ENCODE results near the gene ARFIP2. TPM values are rescaled to one million over a fixed set of nuclear protein-coding genes. Genes with fewer than 3 reads are reported as not detected.

ARFIP2 gene
- polyA plus RNA-seq, 1 of the 3 experiments (the other 2 are of a cell fraction) = 128 TPM

DNA sequence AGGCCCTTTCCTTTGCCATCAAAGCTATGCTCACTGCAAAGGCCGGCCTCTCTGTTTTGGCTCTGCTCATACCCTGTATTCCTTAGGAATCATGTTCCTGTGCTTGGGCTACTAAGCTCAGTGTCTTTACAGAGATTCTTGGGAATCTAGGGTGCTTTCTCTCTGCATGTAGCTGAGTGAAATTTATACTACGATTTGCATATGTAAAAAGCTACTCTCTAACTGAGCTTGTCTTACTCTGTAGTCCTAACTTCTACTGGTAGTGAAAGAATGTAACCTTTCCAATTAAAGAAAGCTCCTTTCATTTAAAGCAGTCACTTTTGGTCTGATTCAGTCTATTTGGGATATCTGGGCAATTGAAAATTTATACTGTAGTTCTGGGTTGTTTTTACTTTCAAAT lies 48.1 kb upstream of the ARFIP2 start:
- Histone ChIP-seq H3K36me3 (replicated peaks in 1 of 2; ENCODE audit: control insufficient read depth in 1 of 2, insufficient read depth in 2 of 2, low read length in 1 of 2) (peaks cover 0 to 18% of the 10 kb centered on the region in 2 experiments), H2AFZ (ENCODE audit: low read depth) (no peak overlapping the region), H3K4me3 (ENCODE audit: low read depth in 2 of 2, low read length in 1 of 2) (no peak overlapping the region), H3K9me3 (no peaks in the 10 kb centered on the region), H3F3A (replicated peaks; ENCODE audit: insufficient read depth) (no peaks in the 10 kb centered on the region), H3K79me2 (ENCODE audit: insufficient read depth) (no peaks in the 10 kb centered on the region), H4K20me1 (ENCODE audit: insufficient read depth) (no peaks in the 10 kb centered on the region), H3K4me1 (ENCODE audit: control insufficient read depth in 1 of 2, insufficient read depth in 2 of 2, low read depth in 1 of 2, low read length in 1 of 2) (no peaks in the 10 kb centered on the region; a peak in 2 of 4 replicates), H3K27ac (ENCODE audit: low read depth in 2 of 2, low read length in 1 of 2) (no peak overlapping the region), H3K4me2 (no peak overlapping the region), H3K9me2 (no peaks in the 10 kb centered on the region), H3K27me3 (ENCODE audit: insufficient read depth) (no peaks in the 10 kb centered on the region), H3K9ac (no peak overlapping the region)
- CTCF ChIA-PET = interaction anchor here (0.9 to 6.0 kb wide), 8 partner anchors 9 to 176 kb away, joined by 3 to 46 read pairs (median 4); partner anchors contain the start of gene MRPL17
- POLR2A ChIA-PET = interaction anchor here (1.0 kb wide), 1 partner anchor 83 kb away, joined by 3 read pairs; the partner anchor contains the start of gene TAF10
- 86% methylated on average over 2 of the region's 2 CpGs for WGBS (ENCODE audit: low lambda C conversion rate)
- no peak for DNase-seq
- TF ChIP-seq, protein P1, sequence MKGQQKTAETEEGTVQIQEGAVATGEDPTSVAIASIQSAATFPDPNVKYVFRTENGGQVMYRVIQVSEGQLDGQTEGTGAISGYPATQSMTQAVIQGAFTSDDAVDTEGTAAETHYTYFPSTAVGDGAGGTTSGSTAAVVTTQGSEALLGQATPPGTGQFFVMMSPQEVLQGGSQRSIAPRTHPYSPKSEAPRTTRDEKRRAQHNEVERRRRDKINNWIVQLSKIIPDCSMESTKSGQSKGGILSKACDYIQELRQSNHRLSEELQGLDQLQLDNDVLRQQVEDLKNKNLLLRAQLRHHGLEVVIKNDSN (IDR thresholded peaks at IDR 0.05; ENCODE audit: borderline replicate concordance, low read depth) = no peak
- TF ChIP-seq JUND (IDR thresholded peaks at IDR 0.05) (no peak), FOXM1 (IDR thresholded peaks at IDR 0.05; ENCODE audit: low read depth) (no peak), GABPA (IDR thresholded peaks at IDR 0.05; ENCODE audit: low read depth) (no peak), SMC3 (IDR thresholded peaks at IDR 0.05; ENCODE audit: low read depth, low read length) (no peak), RAD21 (IDR thresholded peaks at IDR 0.05; ENCODE audit: low read length) (no peak), CHD2 (IDR thresholded peaks at IDR 0.05; ENCODE audit: low read length, partially characterized antibody) (no peak), POLR2AphosphoS5 (IDR thresholded peaks at IDR 0.05; ENCODE audit: low read depth, low read length) (no peak), MEF2A (IDR thresholded peaks at IDR 0.05; ENCODE audit: borderline replicate concordance, low read depth) (no peak), MXI1 (IDR thresholded peaks at IDR 0.05; ENCODE audit: low read depth, low read length) (no peak), FOXJ3 (CRISPR knock-in tag; IDR thresholded peaks at IDR 0.05) (no peak), SIN3A (IDR thresholded peaks at IDR 0.05; ENCODE audit: borderline replicate concordance, low read depth, low read length) (no peak), NFIC (IDR thresholded peaks at IDR 0.05; ENCODE audit: borderline replicate concordance) (no peak), YY1 (IDR thresholded peaks at IDR 0.05; ENCODE audit: low read depth) (no peak), MAX (IDR thresholded peaks at IDR 0.05; ENCODE audit: low read depth) (no peak), TAF1 (IDR thresholded peaks at IDR 0.05; ENCODE audit: borderline replicate concordance, low read depth, low read length) (no peak), RXRA (IDR thresholded peaks at IDR 0.05; ENCODE audit: borderline replicate concordance, low read depth) (no peak)
- TF ChIP-seq, protein P2, sequence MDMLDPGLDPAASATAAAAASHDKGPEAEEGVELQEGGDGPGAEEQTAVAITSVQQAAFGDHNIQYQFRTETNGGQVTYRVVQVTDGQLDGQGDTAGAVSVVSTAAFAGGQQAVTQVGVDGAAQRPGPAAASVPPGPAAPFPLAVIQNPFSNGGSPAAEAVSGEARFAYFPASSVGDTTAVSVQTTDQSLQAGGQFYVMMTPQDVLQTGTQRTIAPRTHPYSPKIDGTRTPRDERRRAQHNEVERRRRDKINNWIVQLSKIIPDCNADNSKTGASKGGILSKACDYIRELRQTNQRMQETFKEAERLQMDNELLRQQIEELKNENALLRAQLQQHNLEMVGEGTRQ (IDR thresholded peaks at IDR 0.05; ENCODE audit: borderline replicate concordance, low read depth, low read length) = no peak
- TF ChIP-seq, protein P3, sequence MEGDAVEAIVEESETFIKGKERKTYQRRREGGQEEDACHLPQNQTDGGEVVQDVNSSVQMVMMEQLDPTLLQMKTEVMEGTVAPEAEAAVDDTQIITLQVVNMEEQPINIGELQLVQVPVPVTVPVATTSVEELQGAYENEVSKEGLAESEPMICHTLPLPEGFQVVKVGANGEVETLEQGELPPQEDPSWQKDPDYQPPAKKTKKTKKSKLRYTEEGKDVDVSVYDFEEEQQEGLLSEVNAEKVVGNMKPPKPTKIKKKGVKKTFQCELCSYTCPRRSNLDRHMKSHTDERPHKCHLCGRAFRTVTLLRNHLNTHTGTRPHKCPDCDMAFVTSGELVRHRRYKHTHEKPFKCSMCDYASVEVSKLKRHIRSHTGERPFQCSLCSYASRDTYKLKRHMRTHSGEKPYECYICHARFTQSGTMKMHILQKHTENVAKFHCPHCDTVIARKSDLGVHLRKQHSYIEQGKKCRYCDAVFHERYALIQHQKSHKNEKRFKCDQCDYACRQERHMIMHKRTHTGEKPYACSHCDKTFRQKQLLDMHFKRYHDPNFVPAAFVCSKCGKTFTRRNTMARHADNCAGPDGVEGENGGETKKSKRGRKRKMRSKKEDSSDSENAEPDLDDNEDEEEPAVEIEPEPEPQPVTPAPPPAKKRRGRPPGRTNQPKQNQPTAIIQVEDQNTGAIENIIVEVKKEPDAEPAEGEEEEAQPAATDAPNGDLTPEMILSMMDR (IDR thresholded peaks at IDR 0.05) = no peak
